HepG2 (cell line): ENCODE results near the gene SKP1. TPM values are rescaled to one million over a fixed set of nuclear protein-coding genes. Genes with fewer than 3 reads are reported as not detected.
A peak's percentile ranks its signal among the peaks of the same experiment; 100 is the strongest.

Experiments used
- HDAC1 ChIP-seq: sonication (generic); formaldehyde crosslinking; IDR thresholded peaks from 2 replicates; pipeline ENCODE4 v1.5.1; 2020; ENCODE audit warnings: mild to moderate bottlenecking, missing genetic modification reagents
- HOXA5 ChIP-seq: sonication (generic); formaldehyde crosslinking; IDR thresholded peaks from 2 replicates; pipeline ENCODE4 v1.4.0; 2020; ENCODE audit warnings: missing genetic modification reagents
- MIER2 ChIP-seq: IDR thresholded peaks from 2 replicates; pipeline ENCODE4 v1.6.1; 2016; ENCODE audit warnings: missing biosample characterization, missing genetic modification reagents
- NFIC ChIP-seq: IDR thresholded peaks from 2 replicates; pipeline ENCODE4 v1.6.1; 2012; ENCODE audit warnings: mild to moderate bottlenecking, low read length, inconsistent platforms
- PITX1 ChIP-seq: sonication (generic); formaldehyde crosslinking; IDR thresholded peaks from 2 replicates; pipeline ENCODE4 v1.5.1; 2020; ENCODE audit warnings: mild to moderate bottlenecking, missing genetic modification reagents
- SALL2 ChIP-seq: sonication (generic); formaldehyde crosslinking; IDR thresholded peaks from 2 replicates; pipeline ENCODE4 v1.8.1; 2023; ENCODE audit warnings: mild to moderate bottlenecking, missing genetic modification reagents, inconsistent platforms
- ZNF644 ChIP-seq: IDR thresholded peaks from 2 replicates; pipeline ENCODE4 v1.6.1; 2016; ENCODE audit warnings: low read depth
- ZNF782 ChIP-seq: sonication (generic); formaldehyde crosslinking; IDR thresholded peaks from 2 replicates; pipeline ENCODE4 v1.4.0; 2020; ENCODE audit warnings: missing genetic modification reagents, mild to moderate bottlenecking, borderline replicate concordance
- polyA plus RNA-seq, 8 experiments: library from polyadenylated mRNA; depleted of rRNA in 3 of 8; stranded (reverse) in 7 of 8; unstranded in 1 of 8; fragments of >200 nt; fragmentation: Illumina TruSeq in 4 of 8; extraction: Trizol in 4 of 8; gene quantifications; 2 replicates each; pipeline versions ENCODE4 v1.2.1 to v1.2.3, GENCODE V29; 2011 to 2016; ENCODE audit warnings: low read depth in 4 of 8, missing spikeins in 1 of 8, mixed read lengths in 1 of 8; ENCODE audit not compliant: insufficient read depth in 1 of 8
- total RNA-seq, 5 experiments: library from RNA; depleted of rRNA; stranded (reverse); fragments of >200 nt; fragmentation: Illumina TruSeq; extraction: Trizol; gene quantifications; 2 replicates each; pipeline ENCODE4 v1.2.3, GENCODE V29; 2016; ENCODE audit warnings: low read depth in 1 of 5
- TF ChIP-seq, protein P1 (sequence below): sonication (generic); formaldehyde crosslinking; IDR thresholded peaks from 2 replicates; pipeline ENCODE4 v1.4.0; 2020; ENCODE audit warnings: missing genetic modification reagents
- TF ChIP-seq, protein P2 (sequence below): sonication (generic); formaldehyde crosslinking; IDR thresholded peaks from 2 replicates; pipeline ENCODE4 v1.4.0; 2020; ENCODE audit warnings: mild to moderate bottlenecking, missing genetic modification reagents, borderline replicate concordance
- TF ChIP-seq, protein P3 (sequence below): IDR thresholded peaks from 2 replicates; pipeline ENCODE4 v1.4.0; 2020; ENCODE audit warnings: mild to moderate bottlenecking, missing genetic modification reagents
- TF ChIP-seq, protein P4 (sequence below): sonication (generic); formaldehyde crosslinking; conservative IDR thresholded peaks from 2 replicates; pipeline ENCODE4 v1.4.0; 2020; ENCODE audit warnings: missing genetic modification reagents

SKP1 gene
- total and polyA plus RNA-seq, 2 of the 13 experiments (the other 11 are each of a cell fraction or from before 2014, with no cell fraction given), result 134 to 340 TPM

DNA sequence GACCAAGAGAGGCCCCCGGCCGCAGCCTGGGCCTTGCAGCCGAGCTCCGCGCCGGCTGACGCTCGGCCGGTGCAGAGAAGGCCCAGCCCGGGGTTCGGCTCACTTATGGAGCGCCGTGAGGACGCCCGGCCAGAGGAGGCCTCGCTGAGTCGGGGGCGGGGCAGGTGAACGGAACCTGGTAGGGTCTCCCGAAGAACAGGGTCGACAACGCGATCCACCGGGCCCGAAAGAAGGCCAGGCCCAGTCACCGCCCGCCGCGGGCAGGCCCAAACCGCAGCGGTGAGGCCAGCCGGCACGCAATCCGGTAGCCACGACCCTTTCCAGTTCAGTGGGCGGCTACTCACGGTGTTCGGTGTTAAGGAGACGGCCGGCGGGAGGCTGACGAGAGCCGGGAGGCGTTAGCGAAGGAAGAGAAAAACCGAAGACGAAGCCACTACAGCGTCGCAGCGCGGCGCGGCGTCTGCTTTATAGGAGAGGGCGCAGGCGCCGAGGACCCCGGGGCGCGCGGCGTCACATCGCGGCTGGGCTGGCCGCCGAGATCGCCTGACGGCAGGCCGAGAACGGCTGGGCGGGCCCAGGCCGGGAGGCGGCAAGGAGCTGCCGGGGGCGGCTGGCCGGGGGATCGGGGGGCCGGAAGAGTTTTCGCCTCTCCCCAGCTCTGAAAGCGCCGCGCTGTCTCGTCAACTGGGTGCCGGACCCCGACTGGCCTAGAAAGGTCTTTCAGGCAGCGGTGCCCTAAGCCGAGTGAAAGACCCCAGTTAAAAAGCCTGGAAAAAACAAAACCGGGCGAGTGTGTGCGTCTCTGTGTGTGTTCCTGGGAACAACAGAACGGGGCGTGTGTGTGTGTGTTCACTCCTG is at the start of gene SKP1 (continued):
- TF ChIP-seq, protein P1, sequence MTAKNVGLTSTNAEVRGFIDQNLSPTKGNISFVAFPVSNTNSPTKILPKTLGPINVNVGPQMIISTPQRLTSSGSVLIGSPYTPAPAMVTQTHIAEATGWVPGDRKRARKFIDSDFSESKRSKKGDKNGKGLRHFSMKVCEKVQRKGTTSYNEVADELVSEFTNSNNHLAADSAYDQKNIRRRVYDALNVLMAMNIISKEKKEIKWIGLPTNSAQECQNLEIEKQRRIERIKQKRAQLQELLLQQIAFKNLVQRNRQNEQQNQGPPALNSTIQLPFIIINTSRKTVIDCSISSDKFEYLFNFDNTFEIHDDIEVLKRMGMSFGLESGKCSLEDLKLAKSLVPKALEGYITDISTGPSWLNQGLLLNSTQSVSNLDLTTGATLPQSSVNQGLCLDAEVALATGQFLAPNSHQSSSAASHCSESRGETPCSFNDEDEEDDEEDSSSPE, result peak; percentile 46; the same call in 1 of the 2 replicates
- TF ChIP-seq SALL2 (CRISPR knock-in tag) (no peak; the same call in 1 of the 2 replicates), ZNF782 (CRISPR knock-in tag) (peak; percentile 84; the same call in 1 of the 2 replicates), MIER2 (CRISPR knock-in tag) (0 out of 2 replicates have a peak, but pooled peaks have one; percentile 14), NFIC (no peak), PITX1 (CRISPR knock-in tag) (peak; percentile 69; the same call in 1 of the 2 replicates), HOXA5 (CRISPR knock-in tag) (peak; percentile 97), HDAC1 (CRISPR knock-in tag) (peak; percentile 96), ZNF644 (CRISPR knock-in tag) (no peak)
- TF ChIP-seq, protein P2, sequence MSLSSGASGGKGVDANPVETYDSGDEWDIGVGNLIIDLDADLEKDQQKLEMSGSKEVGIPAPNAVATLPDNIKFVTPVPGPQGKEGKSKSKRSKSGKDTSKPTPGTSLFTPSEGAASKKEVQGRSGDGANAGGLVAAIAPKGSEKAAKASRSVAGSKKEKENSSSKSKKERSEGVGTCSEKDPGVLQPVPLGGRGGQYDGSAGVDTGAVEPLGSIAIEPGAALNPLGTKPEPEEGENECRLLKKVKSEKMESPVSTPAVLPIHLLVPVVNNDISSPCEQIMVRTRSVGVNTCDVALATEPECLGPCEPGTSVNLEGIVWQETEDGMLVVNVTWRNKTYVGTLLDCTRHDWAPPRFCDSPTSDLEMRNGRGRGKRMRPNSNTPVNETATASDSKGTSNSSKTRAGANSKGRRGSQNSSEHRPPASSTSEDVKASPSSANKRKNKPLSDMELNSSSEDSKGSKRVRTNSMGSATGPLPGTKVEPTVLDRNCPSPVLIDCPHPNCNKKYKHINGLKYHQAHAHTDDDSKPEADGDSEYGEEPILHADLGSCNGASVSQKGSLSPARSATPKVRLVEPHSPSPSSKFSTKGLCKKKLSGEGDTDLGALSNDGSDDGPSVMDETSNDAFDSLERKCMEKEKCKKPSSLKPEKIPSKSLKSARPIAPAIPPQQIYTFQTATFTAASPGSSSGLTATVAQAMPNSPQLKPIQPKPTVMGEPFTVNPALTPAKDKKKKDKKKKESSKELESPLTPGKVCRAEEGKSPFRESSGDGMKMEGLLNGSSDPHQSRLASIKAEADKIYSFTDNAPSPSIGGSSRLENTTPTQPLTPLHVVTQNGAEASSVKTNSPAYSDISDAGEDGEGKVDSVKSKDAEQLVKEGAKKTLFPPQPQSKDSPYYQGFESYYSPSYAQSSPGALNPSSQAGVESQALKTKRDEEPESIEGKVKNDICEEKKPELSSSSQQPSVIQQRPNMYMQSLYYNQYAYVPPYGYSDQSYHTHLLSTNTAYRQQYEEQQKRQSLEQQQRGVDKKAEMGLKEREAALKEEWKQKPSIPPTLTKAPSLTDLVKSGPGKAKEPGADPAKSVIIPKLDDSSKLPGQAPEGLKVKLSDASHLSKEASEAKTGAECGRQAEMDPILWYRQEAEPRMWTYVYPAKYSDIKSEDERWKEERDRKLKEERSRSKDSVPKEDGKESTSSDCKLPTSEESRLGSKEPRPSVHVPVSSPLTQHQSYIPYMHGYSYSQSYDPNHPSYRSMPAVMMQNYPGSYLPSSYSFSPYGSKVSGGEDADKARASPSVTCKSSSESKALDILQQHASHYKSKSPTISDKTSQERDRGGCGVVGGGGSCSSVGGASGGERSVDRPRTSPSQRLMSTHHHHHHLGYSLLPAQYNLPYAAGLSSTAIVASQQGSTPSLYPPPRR (CRISPR knock-in tag), result 0 out of 2 replicates have a peak, but pooled peaks have one; percentile 16
- TF ChIP-seq, protein P3, sequence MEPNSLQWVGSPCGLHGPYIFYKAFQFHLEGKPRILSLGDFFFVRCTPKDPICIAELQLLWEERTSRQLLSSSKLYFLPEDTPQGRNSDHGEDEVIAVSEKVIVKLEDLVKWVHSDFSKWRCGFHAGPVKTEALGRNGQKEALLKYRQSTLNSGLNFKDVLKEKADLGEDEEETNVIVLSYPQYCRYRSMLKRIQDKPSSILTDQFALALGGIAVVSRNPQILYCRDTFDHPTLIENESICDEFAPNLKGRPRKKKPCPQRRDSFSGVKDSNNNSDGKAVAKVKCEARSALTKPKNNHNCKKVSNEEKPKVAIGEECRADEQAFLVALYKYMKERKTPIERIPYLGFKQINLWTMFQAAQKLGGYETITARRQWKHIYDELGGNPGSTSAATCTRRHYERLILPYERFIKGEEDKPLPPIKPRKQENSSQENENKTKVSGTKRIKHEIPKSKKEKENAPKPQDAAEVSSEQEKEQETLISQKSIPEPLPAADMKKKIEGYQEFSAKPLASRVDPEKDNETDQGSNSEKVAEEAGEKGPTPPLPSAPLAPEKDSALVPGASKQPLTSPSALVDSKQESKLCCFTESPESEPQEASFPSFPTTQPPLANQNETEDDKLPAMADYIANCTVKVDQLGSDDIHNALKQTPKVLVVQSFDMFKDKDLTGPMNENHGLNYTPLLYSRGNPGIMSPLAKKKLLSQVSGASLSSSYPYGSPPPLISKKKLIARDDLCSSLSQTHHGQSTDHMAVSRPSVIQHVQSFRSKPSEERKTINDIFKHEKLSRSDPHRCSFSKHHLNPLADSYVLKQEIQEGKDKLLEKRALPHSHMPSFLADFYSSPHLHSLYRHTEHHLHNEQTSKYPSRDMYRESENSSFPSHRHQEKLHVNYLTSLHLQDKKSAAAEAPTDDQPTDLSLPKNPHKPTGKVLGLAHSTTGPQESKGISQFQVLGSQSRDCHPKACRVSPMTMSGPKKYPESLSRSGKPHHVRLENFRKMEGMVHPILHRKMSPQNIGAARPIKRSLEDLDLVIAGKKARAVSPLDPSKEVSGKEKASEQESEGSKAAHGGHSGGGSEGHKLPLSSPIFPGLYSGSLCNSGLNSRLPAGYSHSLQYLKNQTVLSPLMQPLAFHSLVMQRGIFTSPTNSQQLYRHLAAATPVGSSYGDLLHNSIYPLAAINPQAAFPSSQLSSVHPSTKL (CRISPR knock-in tag), result peak; percentile 56; the same call in 1 of the 2 replicates
- TF ChIP-seq, protein P4, sequence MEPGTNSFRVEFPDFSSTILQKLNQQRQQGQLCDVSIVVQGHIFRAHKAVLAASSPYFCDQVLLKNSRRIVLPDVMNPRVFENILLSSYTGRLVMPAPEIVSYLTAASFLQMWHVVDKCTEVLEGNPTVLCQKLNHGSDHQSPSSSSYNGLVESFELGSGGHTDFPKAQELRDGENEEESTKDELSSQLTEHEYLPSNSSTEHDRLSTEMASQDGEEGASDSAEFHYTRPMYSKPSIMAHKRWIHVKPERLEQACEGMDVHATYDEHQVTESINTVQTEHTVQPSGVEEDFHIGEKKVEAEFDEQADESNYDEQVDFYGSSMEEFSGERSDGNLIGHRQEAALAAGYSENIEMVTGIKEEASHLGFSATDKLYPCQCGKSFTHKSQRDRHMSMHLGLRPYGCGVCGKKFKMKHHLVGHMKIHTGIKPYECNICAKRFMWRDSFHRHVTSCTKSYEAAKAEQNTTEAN (CRISPR knock-in tag), result 0 out of 2 replicates have a peak, but pooled peaks have one; percentile 16
